HEK293T (cell line): ENCODE results near the gene KCTD18.

Source experiments
- BHLHE40 ChIP-seq: fragments of 450-650 bp; IDR thresholded peaks from 2 replicates; pipeline ENCODE4 v1.6.1; 2016; ENCODE audit warnings: mild to moderate bottlenecking, moderate library complexity, borderline replicate concordance
- ELF4 ChIP-seq: fragments of 450-650 bp; IDR thresholded peaks from 2 replicates; pipeline ENCODE4 v1.6.1; 2017; ENCODE audit warnings: antibody characterized with exemption
- FOXA1 ChIP-seq: fragments of 450-650 bp; IDR thresholded peaks from 2 replicates; pipeline ENCODE4 v1.6.1; 2016; ENCODE audit warnings: mild to moderate bottlenecking
- FOXK2 ChIP-seq: fragments of 450-650 bp; IDR thresholded peaks from 2 replicates; pipeline ENCODE4 v1.6.1; 2016; ENCODE audit warnings: mild to moderate bottlenecking
- FOXM1 ChIP-seq: fragments of 450-650 bp; IDR thresholded peaks from 2 replicates; pipeline ENCODE4 v1.6.1; 2017; ENCODE audit warnings: mild to moderate bottlenecking, borderline replicate concordance
- L3MBTL2 ChIP-seq: fragments of 450-650 bp; conservative IDR thresholded peaks from 2 replicates; pipeline ENCODE4 v1.6.1; 2016; ENCODE audit warnings: mild to moderate bottlenecking
- NFRKB ChIP-seq: fragments of 450-650 bp; IDR thresholded peaks from 2 replicates; pipeline ENCODE4 v1.6.1; 2016; ENCODE audit warnings: mild to moderate bottlenecking, moderate library complexity
- SP1 ChIP-seq: fragments of 450-650 bp; IDR thresholded peaks from 2 replicates; pipeline ENCODE4 v1.6.1; 2017
- ZNF384 ChIP-seq: fragments of 450-650 bp; IDR thresholded peaks from 2 replicates; pipeline ENCODE4 v1.6.1; 2016
- TF ChIP-seq, protein P1 (sequence below): fragments of 450-650 bp; IDR thresholded peaks from 2 replicates; pipeline ENCODE4 v1.6.1; 2016

- TF ChIP-seq ELF4 (no peak), FOXM1 (no peak), FOXA1 (no peak), BHLHE40 (no peak), L3MBTL2 (no peak), FOXK2 (no peak), ZNF384 (no peak), NFRKB (no peak), SP1 (no peak)
- TF ChIP-seq, protein P1, sequence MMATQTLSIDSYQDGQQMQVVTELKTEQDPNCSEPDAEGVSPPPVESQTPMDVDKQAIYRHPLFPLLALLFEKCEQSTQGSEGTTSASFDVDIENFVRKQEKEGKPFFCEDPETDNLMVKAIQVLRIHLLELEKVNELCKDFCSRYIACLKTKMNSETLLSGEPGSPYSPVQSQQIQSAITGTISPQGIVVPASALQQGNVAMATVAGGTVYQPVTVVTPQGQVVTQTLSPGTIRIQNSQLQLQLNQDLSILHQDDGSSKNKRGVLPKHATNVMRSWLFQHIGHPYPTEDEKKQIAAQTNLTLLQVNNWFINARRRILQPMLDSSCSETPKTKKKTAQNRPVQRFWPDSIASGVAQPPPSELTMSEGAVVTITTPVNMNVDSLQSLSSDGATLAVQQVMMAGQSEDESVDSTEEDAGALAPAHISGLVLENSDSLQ = no peak
Measured at GRCh38 chr2:200450288-200450687, 59.6 kb downstream of the KCTD18 start.
